ENCODE measurements around the gene YWHAG.

GRCh38 chr7:76353744-76354143 lies 5.0 kb downstream of the YWHAG start:
- TF ChIP-seq POLR2A (IDR thresholded peaks at IDR 0.05; ENCODE audit: low read depth, low read length), result no peak
- no peak for TF ChIP-seq POLR2AphosphoS5 (IDR thresholded peaks at IDR 0.05; ENCODE audit: low read depth, low read length)
- no peak for TF ChIP-seq TAF1 (IDR thresholded peaks at IDR 0.05; ENCODE audit: borderline replicate concordance, low read depth, low read length)

Measured in GM12892 (cell line).